Peyer's patch (tissue), 4 donors: Measurements from ENCODE around the gene CHST12.
"Not testable (repeated sequence)": the region's sequence is repeated elsewhere in the genome, so short reads cannot be mapped to it uniquely, and the experiment has no call there.

ENCODE experiments used
- CTCF ChIP-seq, 6 experiments: fragments of 450-650 bp in 4 of 6; fragments of 200-600 bp in 2 of 6; sonication (generic) in 1 of 6; IDR thresholded peaks; one replicate each; pipeline ENCODE4 v1.5.1; 2017 to 2019; ENCODE audit warnings: antibody characterized with exemption in 6 of 6, mild to moderate bottlenecking in 3 of 6, moderate library complexity in 1 of 6
- POLR2A ChIP-seq, 2 donors: fragments of 450-650 bp; IDR thresholded peaks; one replicate each; pipeline ENCODE4 v1.5.1; 2017; ENCODE audit warnings: antibody characterized with exemption in 2 of 2, mild to moderate bottlenecking in 2 of 2, moderate library complexity in 2 of 2

DNA sequence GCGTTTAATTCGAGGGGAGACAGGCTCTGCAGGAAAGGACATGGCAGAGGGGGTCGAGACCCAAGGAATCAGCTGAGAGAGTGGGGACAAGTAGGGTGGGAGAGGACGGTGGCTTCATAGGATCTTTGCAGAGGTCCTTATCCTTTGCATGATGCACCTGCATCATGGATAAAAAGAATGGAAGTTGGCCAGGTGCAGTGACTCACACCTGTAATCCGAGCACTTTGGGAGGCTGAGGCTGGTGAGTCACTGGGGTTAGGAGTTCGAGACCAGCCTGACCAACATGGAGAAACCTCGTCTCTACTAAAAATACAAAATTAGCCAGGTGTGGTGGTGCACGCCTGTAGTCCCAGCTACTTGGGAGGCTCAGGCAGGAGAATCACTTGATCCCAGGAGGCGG, 17.3 kb upstream of the CHST12 start:
- not testable (repeated sequence) for TF ChIP-seq POLR2A, CTCF (IDR thresholded peaks at IDR 0.05)
